OCI-LY1 (cell line): ENCODE measurements around the gene GALNT18.

Source experiments
- CTCF ChIP-seq: fragments of 200-600 bp; sonication (generic), shearing (Covaris generic); IDR thresholded peaks from 2 replicates; pipeline ENCODE4 v1.5.1; 2017; ENCODE audit warnings: mild to moderate bottlenecking, antibody characterized with exemption, low read length, moderate library complexity, mixed read lengths
- EZH2 ChIP-seq: fragments of 200-600 bp; sonication (generic), shearing (Covaris generic); IDR thresholded peaks from 2 replicates; pipeline ENCODE4 v1.8.0; 2017; ENCODE audit warnings: borderline replicate concordance, mixed run types, mild to moderate bottlenecking, antibody characterized with exemption, low read length, moderate library complexity, mixed read lengths

GRCh38 chr11:11268119-11268518 is 353.7 kb downstream of the GALNT18 start:
- TF ChIP-seq EZH2, result no peak
- no peak for TF ChIP-seq CTCF
